HG03280 (cell line): ENCODE data around the gene CDC26.
A peak's percentile ranks its signal among the peaks of the same experiment; 100 is the strongest.

Experiments
- ATAC-seq: cut with Tn5 transposase; IDR thresholded peaks from one replicate; pipeline ENCODE4 v1.9.1; 2021; ENCODE audit warnings: mild to moderate bottlenecking, moderate library complexity; ENCODE audit not compliant: unreplicated experiment

Gene CDC26

DNA sequence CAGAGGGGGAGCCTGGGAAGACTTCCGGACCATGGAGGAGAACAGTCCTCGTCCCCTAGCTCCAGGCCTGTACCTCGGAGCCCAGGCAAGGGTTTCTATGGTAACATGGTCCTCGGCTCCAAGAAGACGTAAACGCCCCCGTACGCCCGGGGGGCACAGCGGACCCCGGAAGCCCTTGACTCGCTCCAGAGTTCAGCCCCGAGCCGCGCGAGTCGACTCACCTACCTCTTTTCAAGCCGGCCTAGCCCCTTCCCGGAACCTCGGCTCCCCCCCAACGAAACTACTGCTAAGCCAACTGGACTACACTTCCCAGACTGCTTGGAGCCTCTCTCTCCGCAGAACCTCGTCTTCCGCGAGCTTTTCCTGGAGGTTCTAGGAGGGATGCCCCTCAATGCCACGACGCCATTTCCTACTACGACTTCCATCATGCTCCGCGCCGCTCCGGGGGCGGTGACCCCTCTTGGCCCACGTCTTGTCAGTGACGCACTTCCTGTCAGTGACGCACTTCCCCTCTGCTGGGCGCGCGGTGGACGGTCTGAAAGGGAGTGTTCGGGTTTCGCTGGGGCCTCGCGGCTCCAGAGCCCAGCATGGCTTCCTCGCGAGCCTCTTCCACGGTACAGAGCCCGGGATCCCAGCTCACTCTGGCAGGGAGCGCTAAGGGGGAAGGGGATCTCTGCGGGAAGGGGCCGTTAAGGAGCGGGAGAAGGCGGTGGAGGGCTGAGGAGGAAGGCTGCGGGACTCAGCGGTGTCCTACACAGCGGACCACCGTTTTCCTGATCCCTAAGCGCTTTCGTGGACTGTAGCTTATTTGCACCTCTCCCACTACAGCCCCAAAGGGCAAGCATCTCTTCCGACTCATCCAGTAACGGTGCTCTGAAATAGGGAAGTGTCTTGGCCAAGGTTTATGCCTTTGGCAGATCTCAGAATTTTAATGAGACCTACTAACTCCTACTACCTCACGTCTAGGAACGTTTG is at the start of gene CDC26, which contains the start of gene PRPF4:
Gene CDC26, minus strand, starts transcription at position 416 of the 975 bp plus-strand sequence. CDS start 3,065 bp downstream, outside the sequence.
Gene PRPF4, plus strand, starts transcription at position 502 of the 975 bp plus-strand sequence. Its CDS starts 86 bp downstream, at position 588.
- ATAC-seq, result peak; percentile 98

DNA sequence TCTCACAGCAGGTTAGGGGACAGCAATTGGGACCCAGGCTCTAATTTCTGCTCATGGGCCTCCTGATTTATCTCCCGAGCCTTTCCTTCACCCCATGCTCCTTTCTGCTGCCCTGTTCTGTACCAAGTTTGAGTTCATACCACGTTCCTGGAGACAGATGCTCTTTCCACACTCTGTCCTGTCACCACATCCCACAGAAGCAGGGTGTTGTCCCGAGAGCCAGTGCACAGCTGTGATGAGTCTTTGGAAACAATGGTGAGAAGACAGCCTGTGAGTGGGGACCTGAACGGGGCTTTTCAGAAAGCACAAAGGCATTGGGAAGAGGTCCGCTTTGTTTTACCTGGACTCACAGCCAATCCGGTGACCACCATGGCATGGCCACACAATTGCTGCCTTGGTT is 47.3 kb upstream of the CDC26 start:
- no peak for ATAC-seq

DNA sequence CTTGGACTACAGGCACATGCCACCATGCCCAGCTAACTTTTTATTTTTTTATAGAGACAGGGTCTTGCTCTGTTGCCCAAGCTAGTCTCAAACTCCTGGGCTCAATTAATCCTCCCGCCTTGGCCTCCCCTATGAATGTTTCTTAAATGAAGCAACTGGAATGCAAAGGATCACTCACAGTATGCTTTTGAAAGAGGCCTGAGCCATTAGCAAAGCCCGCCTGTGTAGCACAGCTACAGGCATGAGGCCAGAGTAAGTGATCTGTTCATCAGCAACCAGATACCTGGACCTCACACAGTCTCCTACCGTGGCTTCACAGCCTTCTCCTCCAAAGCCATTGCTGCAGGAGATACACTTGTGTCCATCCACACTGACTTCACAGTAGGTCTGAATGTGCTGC is 44.7 kb upstream of the CDC26 start:
- ATAC-seq, result no peak

DNA sequence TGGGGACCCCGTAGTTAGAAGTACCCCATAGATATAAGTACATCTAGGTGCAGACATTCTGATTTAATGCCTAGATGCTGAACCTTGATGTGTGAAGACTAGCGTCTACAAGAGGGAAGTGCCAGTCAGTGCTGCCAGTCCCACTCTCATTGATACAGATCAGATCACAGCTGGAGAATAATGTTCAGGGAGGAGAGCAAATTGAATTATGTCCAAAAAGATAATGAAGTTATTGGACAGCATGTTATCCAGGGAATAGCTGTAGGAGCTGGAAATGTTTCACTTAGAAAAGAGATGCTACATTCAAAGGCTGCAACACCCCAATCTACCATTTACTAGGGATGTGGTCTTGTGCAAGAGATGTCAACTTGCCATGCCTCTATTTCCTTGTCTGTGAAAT is 43.7 kb upstream of the CDC26 start:
- no peak for ATAC-seq

DNA sequence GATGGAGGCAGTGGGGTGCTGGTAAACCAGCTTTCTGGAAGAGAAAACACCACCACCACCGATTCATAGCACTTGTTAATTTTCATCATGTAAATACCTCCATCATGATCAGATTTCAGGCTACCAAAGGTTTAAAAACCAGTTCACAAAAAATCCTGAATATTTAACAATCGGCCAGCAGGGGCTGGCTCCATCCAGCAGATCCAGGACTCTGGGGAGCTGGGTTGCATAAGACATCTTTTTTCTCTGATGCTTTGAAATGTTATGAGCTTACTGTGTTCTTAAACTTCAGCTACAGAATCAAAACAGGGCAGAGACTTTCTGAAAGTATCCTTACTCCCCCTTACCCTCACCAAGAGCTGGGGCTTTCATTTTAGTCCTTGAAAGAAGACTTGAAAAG is 42.4 kb upstream of the CDC26 start:
- no peak for ATAC-seq

DNA sequence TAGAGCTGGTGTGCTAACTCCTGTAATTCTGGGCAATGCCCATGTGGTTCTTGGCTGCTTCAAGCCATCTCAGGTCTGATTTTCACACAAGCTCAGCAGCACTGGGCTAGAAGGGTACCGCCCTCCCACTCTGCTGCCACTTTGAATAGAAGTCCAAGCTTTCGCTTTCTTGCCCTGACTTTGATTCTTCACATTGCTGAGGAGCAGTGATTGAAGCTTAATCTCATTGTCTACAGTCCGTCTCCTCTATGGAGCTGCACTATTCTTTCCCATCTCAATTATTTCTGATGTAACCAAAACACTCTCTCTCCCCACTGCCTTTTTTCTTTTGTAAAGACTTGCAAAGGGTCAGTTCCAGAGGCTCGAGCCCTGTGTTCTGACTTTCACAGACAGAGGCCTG is 40.7 kb upstream of the CDC26 start:
- ATAC-seq, result no peak

DNA sequence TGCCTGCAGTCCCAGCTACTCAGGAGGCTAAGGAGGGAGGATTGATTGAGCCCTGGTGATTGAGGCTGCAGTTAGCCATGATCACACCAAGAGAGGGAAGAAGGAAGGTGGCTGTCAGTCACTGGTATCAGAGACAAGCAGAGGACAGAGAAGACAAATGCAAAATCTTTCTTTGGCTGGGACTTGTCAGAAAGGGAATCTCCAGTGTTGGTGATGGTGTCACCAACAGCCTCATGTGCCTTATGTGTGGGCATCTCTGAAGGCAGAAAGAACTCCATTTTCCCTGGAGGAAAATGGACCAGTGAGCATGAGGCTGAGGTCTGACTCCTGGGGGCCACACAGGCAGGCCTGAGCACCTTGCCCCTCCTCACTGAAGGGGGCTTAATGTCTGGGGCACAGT is 39.9 kb upstream of the CDC26 start:
- no peak for ATAC-seq

DNA sequence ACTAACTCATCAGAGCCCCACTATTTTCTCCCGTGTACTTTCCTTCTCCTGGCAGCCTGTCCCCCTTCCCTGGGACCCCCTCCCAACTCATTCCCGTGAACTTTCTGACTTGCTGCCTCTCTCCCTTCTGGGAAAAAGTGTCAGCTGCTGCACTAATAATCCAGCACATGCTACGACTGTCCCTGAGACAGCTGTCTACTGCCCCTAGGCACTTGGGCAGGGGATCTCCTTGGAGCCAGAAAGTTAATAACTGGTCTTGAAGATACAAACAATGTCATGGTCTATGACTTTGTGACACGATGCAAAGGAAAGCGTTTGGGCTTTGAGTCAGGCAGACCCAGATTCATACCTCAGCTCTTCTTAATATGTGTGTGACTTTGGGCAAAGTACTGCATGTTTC is 37.9 kb upstream of the CDC26 start:
- no peak for ATAC-seq

DNA sequence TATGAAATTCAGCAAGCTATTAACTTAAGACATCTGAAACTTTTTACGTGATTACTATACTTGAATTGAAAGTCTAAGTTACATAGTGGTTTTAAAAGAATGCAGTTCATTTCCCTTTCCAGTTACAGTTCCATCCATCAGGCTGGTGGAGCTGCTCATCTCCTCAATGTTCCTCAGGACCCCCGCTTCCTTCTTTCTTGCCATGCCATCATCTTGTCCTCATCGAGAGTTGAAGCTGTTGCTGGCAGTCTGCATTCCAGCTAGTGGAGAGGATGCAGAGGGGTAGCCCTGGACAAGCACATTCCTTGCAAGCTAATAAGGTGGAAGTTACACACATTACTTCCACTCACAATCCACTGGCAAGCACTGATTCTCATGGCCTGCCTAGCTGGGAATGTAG is 36.6 kb upstream of the CDC26 start:
- ATAC-seq, result no peak

DNA sequence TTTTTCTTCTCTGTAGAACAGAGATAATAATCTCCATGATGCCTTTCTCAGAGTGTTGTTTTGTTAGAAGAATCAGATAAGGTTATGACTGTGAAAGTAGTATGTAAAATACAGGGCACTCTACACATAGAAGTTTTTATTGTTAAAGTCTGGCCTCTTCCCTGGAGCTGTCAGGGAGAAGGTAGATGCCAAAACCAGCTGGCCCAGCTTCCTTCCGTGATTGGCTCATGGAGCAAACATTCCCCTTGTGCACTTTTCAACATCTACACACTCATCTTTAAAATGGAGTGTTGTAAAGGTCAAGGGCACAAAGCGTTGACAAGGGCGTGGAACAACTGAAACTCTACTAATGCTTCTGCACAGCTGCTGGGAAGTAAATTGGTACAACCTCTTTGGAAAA is 35.2 kb upstream of the CDC26 start:
- ATAC-seq, result no peak

DNA sequence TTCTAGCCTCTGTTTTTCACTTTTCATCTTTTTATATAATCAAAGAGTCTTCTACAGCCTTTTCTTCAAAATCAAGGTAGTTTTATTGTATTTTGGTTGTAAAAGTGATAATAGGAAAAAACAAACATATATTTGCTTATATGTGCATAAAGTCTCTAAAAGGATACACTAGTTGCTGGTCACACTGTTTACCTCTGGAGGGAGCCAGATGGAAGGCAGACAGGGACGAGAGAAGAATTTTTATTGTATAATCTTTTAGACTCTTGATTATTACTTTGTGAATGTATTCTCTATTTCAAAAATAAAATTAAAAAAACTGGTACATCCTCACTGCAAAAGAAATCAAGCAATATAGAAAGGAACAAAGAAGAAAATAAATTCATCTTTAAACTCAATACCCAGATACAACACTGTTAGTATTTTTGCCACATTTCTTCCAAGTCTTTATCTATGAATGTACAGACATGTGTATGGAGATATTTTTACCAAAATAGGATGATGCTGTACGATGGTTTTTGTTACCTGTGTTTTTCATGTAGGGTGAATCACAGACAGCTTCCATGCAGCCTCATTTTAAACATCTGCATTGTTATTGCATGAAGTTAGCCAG is 33.9 kb upstream of the CDC26 start:
- ATAC-seq, result no peak

DNA sequence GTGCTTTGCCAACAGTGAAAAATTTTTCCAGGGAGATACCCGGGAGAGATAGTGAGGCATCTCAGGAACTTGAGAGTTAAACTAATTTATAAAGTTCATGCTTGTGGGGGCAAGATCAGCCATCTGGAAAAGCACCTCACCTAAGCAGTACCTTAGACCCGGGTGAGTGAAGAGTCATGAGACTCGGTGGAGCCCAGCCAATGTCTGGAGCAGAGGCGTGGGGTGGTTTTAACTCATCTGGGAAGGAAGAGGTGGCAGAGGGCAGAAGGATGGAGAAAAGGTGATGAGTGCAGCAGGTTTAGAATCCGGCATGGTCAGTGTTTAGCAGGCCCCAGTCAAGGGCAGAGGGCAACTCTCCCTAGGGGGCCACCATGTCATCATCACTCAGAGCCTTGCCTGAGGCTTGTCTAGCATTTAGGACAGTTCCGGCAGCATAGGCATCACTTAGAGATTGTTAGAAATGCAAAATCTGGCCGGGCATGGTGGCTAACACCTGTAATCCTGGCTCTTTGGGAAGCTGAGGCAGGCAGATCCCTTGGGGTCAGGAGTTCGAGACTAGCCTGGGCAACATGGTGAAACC is 32.1 kb upstream of the CDC26 start:
- ATAC-seq, result no peak

DNA sequence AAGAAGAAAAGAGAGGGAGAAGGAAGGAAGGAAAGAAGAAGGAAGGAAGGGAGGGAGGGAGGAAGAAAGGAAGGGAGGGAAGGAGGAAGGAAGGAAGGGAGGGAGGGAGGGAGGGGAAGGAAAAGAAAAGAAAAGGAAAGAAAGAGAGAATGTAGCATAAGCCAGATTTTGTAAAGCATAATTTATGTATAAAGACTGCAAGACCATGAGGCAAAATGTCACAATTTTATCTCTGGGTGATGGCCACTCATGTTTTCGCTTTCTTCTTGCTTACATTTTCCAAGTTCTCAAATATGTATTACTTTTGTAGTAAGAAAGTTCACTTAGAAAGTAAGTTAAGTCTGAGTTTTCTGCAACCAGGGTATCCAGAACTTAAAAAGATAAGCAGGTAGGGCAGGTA is 31.2 kb upstream of the CDC26 start:
- ATAC-seq, result no peak

DNA sequence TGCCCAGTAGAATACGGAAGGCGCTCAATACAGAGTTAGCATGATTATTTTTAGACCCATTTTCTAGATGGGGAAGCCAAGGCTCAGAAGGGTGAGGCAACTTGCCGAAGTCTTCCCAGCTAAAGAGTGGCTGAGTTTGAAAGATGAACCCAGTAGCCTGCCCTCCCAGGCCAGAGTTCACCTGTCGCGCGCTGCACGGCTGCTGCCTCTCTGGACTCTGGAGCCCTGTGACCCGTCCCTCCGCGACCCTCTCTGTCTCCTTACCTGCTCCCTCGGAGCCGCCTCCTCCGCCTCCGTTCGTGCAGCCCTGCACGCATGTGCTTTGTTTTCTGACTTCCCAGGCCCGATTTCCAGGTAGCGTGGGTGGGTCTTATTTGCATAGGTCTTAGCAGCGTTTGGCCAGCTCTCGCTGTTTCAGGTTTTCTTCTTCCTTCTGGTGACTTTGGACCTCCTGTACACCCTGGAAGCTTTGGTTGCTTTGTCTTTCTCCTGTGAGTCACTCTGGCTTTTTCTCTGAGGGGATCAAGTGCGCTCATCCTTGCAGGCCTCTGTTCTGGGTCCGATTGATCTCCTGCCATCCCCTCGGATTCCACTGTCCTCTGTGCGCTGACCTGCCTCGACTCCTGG is 27.5 kb upstream of the CDC26 start, which contains the start of gene RNF183:
Gene RNF183, minus strand, starts transcription at position 585 of the 627 bp plus-strand sequence. CDS start 5,192 bp downstream, outside the sequence.
- ATAC-seq, result no peak

DNA sequence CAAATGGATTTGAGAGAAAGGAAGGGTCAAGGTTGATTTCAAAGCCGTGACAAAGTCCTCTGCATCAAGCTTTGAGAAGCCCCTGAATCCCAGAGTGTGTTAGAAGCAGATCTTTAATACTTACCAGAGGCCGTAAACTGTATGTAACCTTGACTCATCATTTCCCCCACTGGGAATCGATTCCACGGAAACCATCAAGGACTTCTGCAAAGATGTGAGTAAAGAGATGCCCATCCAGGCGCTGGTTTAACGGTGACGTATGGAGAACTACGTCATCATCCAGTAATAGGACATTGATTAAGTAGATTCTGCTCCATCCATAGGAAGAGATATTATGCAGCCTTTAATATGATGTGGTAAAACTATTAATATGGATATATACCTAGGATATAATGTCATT is 26.2 kb upstream of the CDC26 start:
- ATAC-seq, result no peak

DNA sequence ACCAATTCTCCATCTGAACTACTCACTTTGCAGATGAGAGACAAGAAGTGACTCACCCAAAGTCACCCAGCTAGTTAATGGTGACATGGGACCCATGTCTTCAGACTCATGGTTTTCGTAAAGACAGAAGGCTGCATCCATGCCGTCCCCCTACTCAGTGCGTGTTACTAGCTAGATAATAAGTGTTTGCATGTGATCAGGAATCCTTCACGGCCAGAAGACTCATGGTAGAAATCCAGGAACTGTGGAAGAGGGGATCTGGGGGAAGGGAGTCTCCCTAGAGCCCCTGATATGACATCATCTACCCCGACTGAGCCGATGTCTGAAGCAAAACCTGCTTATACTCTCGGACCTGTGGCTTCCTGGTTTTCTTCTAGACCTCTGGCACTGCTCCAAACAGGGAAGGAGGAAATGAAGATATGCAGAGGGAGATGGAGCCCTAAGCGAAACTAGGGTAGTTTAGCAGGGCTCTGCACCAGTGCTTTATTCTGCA is 24.5 kb upstream of the CDC26 start:
- ATAC-seq, result no peak

DNA sequence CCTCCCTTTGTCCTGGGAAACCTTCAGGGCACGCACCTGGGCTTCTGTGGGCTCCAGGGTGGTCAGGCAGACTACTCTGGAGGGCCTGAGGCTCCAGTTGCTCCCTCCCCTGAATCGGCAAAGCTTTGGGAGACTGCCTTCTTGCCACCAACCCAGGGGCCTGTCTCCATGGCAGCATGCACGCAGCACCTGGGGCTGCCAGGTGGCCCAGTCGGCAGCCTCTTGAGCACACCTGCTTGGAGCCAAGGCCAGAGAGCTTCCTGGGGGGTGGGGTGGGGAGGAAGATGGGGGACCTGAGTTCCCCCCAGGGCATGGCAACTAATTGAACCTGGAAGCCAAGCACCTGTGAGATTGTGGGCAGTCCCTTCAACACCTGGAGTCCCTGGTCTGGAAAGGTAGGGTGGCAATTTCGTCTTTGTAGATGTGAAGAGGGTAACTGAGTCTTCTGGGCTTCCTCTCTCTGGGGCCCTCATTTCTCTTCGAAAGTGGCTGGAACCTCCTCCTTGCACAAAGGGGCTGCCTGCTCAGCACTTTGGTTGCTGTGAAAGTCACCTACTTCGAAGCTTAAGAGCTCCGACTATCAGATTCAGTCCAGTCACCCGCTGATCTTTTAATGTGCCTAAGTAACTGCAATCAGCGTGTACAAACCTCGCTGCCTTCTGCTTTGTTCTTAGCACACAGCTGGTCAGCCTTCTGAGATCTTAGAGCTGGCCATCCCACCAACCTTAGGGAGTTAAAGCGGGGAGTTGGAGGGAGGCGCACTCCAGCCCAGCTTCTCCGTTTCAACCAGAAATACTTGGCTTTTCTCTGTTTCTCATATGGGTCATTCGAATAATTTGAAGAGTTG is 23.8 kb upstream of the CDC26 start:
- ATAC-seq, result no peak

DNA sequence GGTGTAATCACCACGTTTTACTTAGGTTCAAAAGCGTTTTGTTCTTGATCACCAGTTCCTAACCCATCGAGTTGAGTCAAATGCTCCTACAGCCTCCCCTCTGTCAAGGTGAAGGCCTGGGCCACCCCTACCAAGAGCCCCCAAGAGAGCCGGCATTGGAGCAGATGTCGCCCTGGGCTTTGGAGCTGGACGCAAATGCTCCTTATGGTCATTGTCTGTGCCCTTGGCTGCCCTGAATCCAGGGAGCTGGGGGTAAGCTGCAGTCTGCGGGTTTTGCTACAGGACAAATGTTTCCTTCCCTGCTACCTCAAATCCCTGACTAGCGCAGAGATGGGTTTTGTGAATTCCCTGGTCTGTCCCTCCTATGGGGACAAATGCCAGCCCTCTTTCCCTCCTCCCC is 22.9 kb upstream of the CDC26 start:
- ATAC-seq, result no peak

DNA sequence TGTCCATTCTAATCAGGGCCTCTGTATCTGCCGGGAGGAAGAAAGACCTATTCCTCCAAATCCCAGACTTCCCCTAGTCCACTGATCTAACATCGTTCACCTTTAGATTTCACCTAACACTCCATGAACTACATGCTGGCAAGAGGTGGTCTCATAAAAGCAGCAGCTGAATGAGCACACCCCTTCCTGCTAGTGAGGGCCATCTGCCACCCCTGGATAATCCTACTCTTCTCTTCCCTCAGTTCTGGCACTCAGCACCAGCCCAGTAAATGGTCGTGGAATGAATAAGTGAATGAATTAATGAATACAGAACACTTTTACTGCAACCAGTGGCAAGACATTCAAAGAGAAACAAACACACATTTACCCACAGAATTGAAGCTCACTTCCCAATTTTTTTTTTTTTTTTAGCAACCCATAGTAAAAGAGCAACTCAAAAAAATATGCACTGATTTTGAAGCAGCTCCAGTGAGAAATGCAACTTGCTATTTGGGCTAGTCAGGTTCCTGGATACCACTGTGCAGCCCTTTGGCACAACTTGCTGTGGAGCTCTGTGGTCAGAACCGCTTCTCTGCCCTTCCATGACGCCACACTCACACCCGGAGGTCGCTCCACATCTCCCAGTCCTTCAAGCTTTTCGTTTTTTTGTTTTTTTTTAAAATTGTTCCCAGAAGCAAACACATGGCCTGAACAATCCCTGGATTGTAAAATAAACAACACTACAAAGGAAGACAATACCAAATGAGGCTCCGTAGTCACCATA is 21.6 kb upstream of the CDC26 start:
- no peak for ATAC-seq
